ENCODE data around the gene EPB41L5. TPM values are rescaled to one million over a fixed set of nuclear protein-coding genes. Genes with fewer than 3 reads are reported as not detected.

EPB41L5 gene
- total and polyA plus RNA-seq, 2 donors (not counting 3 experiments of a cell fraction or from before 2014, with no cell fraction given): 8.4 to 13.6 TPM

DNA sequence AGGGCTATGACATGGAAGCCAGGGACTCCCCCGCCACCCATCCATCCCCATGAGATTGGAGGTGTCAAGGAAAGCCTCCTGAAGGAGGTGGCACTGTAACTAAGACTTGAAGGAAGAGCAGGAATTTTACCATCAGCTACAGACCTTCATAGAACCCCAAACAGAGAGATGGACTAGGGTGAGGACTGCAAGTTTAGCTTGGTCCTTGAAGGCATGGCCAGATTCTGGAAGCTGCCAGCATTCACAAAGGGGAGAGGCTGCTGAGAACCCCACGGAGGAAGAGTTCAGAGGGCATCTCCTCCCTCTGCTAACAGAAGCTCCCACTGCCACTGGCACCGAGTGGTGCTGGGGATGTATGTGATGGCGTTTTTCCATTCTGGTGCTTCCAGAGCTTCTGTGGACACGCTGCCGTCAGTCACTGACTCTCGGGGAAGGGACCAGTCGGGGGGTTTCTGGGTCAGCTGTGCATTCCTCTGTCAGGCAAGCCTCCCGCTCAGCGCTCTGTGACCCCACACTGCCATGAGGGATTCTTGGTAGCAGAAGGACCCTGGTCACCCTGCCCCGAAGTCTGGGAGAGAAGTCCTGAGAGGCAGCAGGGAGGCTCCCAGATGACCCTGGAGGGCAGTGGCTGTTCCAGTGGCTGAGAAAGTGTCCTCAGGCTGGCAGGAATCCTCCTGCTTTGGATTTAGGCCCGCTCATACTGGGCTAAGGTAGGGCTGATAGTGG lies 192.2 kb downstream of the EPB41L5 start:
- dilution Hi-C loops (cut with MboI; ENCODE audit: extremely low pct_ligation_motif_present, low sequenced_read_pairs): no loop called here
- POLR2A ChIA-PET: no interaction called here
- CTCF ChIA-PET: interaction anchor here (0.8 to 5.9 kb wide), 4 partner anchors 9 to 107 kb away, joined by 3 to 42 read pairs (median 4); no protein-coding TSS in a partner anchor

More for the DNA sequence above, 192.2 kb downstream of the EPB41L5 start:
- Histone ChIP-seq H2AFZ (ENCODE audit: low read depth, low read length) (no peak overlapping the region), H3K4me3 (replicated peaks in 1 of 3; ENCODE audit: insufficient read depth in 1 of 3, low read depth in 1 of 3, low read length in 3 of 3) (no peak overlapping the region), H4K20me1 (replicated peaks; ENCODE audit: control insufficient read depth, extremely low read depth, insufficient read depth, low read length) (no peaks in the 10 kb centered on the region), H3K9me1 (replicated peaks; ENCODE audit: control insufficient read depth, extremely low read depth, insufficient read depth, low read length) (no peaks in the 10 kb centered on the region), H3K4me1 (ENCODE audit: control insufficient read depth, extremely low read depth, insufficient read depth, low read length) (no peaks in the 10 kb centered on the region), H3K9me3 (replicated peaks; ENCODE audit: control insufficient read depth, insufficient read depth, low read length) (no peaks in the 10 kb centered on the region), H3K27me3 (ENCODE audit: control insufficient read depth in 2 of 2, insufficient read depth in 2 of 2, low read length in 2 of 2) (no peaks in the 10 kb centered on the region), H3K4me2 (ENCODE audit: insufficient read depth, low read length) (no peak overlapping the region), H3K36me3 (ENCODE audit: control insufficient read depth in 2 of 2, extremely low read depth in 1 of 2, insufficient read depth in 2 of 2, low read length in 2 of 2) (no peaks in the 10 kb centered on the region), H3K27ac (ENCODE audit: insufficient read depth, low read depth, low read length) (no peak overlapping the region), H3K79me2 (ENCODE audit: control insufficient read depth, insufficient read depth, low read length) (no peaks in the 10 kb centered on the region), H3K9ac (replicated peaks; ENCODE audit: extremely low read depth, insufficient read depth, low read length) (no peak overlapping the region)
- DNase-seq (ENCODE audit: low read depth, low spot score): no peak
- intact Hi-C loops (cut with micrococcal nuclease): loop anchor here (5.0 kb wide), 1 partner anchor 477 kb away; no protein-coding TSS in a partner anchor
- TF ChIP-seq, protein P1, sequence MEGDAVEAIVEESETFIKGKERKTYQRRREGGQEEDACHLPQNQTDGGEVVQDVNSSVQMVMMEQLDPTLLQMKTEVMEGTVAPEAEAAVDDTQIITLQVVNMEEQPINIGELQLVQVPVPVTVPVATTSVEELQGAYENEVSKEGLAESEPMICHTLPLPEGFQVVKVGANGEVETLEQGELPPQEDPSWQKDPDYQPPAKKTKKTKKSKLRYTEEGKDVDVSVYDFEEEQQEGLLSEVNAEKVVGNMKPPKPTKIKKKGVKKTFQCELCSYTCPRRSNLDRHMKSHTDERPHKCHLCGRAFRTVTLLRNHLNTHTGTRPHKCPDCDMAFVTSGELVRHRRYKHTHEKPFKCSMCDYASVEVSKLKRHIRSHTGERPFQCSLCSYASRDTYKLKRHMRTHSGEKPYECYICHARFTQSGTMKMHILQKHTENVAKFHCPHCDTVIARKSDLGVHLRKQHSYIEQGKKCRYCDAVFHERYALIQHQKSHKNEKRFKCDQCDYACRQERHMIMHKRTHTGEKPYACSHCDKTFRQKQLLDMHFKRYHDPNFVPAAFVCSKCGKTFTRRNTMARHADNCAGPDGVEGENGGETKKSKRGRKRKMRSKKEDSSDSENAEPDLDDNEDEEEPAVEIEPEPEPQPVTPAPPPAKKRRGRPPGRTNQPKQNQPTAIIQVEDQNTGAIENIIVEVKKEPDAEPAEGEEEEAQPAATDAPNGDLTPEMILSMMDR (IDR thresholded peaks at IDR 0.05; ENCODE audit: extremely low read depth in 1 of 2, insufficient read depth in 1 of 2, low read depth in 1 of 2, low read length in 2 of 2): no peak
- TF ChIP-seq MYC (IDR thresholded peaks at IDR 0.05; ENCODE audit: low read depth, low read length) (no peak), POLR2AphosphoS5 (IDR thresholded peaks at IDR 0.05; ENCODE audit: insufficient read depth, low read depth, low read length) (no peak), FOS (IDR thresholded peaks at IDR 0.05; ENCODE audit: borderline replicate concordance, insufficient read depth, low read length) (no peak), EZH2 (IDR thresholded peaks at IDR 0.05; ENCODE audit: borderline replicate concordance, low read depth, low read length, severe bottlenecking) (no peak), POLR2A (IDR thresholded peaks at IDR 0.05; ENCODE audit: low read depth, low read length) (no peak), GATA2 (IDR thresholded peaks at IDR 0.05; ENCODE audit: insufficient read depth, insufficient read length, low read depth, low read length) (no peak), JUN (IDR thresholded peaks at IDR 0.05; ENCODE audit: borderline replicate concordance, insufficient read depth, insufficient read length, low read depth) (no peak)
- TF ChIP-seq, protein P2, sequence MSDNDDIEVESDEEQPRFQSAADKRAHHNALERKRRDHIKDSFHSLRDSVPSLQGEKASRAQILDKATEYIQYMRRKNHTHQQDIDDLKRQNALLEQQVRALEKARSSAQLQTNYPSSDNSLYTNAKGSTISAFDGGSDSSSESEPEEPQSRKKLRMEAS (IDR thresholded peaks at IDR 0.05; ENCODE audit: insufficient read depth, insufficient read length): no peak
- FAIRE-seq: no peak
- no TSS peak for BruUV-seq (replicated peaks)
